Measurements from ENCODE around the gene MANBA.

- TF ChIP-seq CTCF (IDR thresholded peaks at IDR 0.05), result no peak
- TF ChIP-seq POLR2A (IDR thresholded peaks at IDR 0.05), result no peak
Observed at GRCh38 chr4:102657206-102657605, 103.6 kb downstream of the MANBA start.
